Neuronal stem cell (in vitro differentiated cells): ENCODE measurements around the gene KRT81. TPM values are rescaled to one million over a fixed set of nuclear protein-coding genes. Genes with fewer than 3 reads are reported as not detected.

Experiments used
- DNase-seq: peaks from one replicate; pipeline ENCODE4 v3.0.0-alpha.2; 2013; ENCODE audit warnings: low spot score
- H2AFZ ChIP-seq: one replicate; pipeline ENCODE4 v1.6.1; 2013; ENCODE audit warnings: mild to moderate bottlenecking, low read length, inconsistent platforms
- H2AK5ac ChIP-seq: 2 replicates; pipeline ENCODE4 v1.6.1; 2013; ENCODE audit warnings: low read depth, mild to moderate bottlenecking, inconsistent platforms, low read length, moderate library complexity, mixed read lengths
- H2BK120ac ChIP-seq: 2 replicates; pipeline ENCODE4 v1.6.1; 2013; ENCODE audit warnings: low read depth, mild to moderate bottlenecking, inconsistent platforms, low read length, moderate library complexity, mixed read lengths
- H2BK12ac ChIP-seq: one replicate; pipeline ENCODE4 v1.6.1; 2013; ENCODE audit warnings: low read length, inconsistent platforms
- H2BK15ac ChIP-seq: 2 replicates; pipeline ENCODE4 v1.6.1; 2013; ENCODE audit warnings: mild to moderate bottlenecking, low read length, inconsistent platforms, mixed read lengths
- H2BK5ac ChIP-seq: one replicate; pipeline ENCODE4 v1.6.1; 2013; ENCODE audit warnings: inconsistent platforms, mild to moderate bottlenecking, low read length, moderate library complexity
- H3K14ac ChIP-seq: one replicate; pipeline ENCODE4 v1.6.1; 2013; ENCODE audit warnings: low read length, inconsistent platforms
- H3K18ac ChIP-seq: 2 replicates; pipeline ENCODE4 v1.6.1; 2013; ENCODE audit warnings: low read length, inconsistent platforms
- H3K23ac ChIP-seq: 2 replicates; pipeline ENCODE4 v1.6.1; 2013; ENCODE audit warnings: low read depth, mild to moderate bottlenecking, mixed read lengths, low read length, inconsistent platforms; ENCODE audit not compliant: poor library complexity
- H3K27ac ChIP-seq: replicated peaks from 3 replicates; pipeline ENCODE4 v1.5.1; 2013; ENCODE audit warnings: low read length, inconsistent platforms
- H3K27me3 ChIP-seq, 3 experiments: 2 replicates each; pipeline ENCODE4 v1.6.1; 2013; ENCODE audit warnings: low read length in 3 of 3, mild to moderate bottlenecking in 2 of 3, inconsistent platforms in 1 of 3, low read depth in 1 of 3, mixed read lengths in 1 of 3, moderate library complexity in 1 of 3; ENCODE audit not compliant: control insufficient read depth in 3 of 3, insufficient read depth in 3 of 3
- H3K36me3 ChIP-seq, 2 donors: replicated peaks in 1 of 2; 2 replicates each; pipeline ENCODE4 v1.6.1; 2013; ENCODE audit warnings: low read length in 2 of 2; ENCODE audit not compliant: control insufficient read depth in 2 of 2, insufficient read depth in 2 of 2
- H3K4ac ChIP-seq: 2 replicates; pipeline ENCODE4 v1.6.1; 2013; ENCODE audit warnings: inconsistent platforms, mild to moderate bottlenecking, low read length, moderate library complexity
- H3K4me1 ChIP-seq, 2 donors: 1 replicate in 1 of 2; 2 replicates in 1 of 2; pipeline ENCODE4 v1.6.1; 2013; ENCODE audit warnings: low read length in 2 of 2, low read depth in 1 of 2; ENCODE audit not compliant: control insufficient read depth in 2 of 2, insufficient read depth in 1 of 2
- H3K4me2 ChIP-seq: one replicate; pipeline ENCODE4 v1.6.1; 2013; ENCODE audit warnings: mild to moderate bottlenecking, low read length, inconsistent platforms; ENCODE audit not compliant: insufficient read depth, poor library complexity, severe bottlenecking
- H3K4me3 ChIP-seq, 2 donors: 2 replicates each; pipeline ENCODE4 v1.5.1; 2013; ENCODE audit warnings: low read length in 2 of 2, mild to moderate bottlenecking in 2 of 2, inconsistent platforms in 1 of 2, moderate library complexity in 1 of 2
- H3K79me1 ChIP-seq: one replicate; pipeline ENCODE4 v1.6.1; 2013; ENCODE audit warnings: low read depth, mild to moderate bottlenecking, inconsistent platforms, low read length, moderate library complexity
- H3K9ac ChIP-seq: one replicate; pipeline ENCODE4 v1.6.1; 2013; ENCODE audit warnings: mild to moderate bottlenecking, low read depth, low read length, inconsistent platforms; ENCODE audit not compliant: poor library complexity
- H3K9me3 ChIP-seq, 2 donors: replicated peaks in 1 of 2; 2 replicates each; pipeline versions ENCODE3 to v1.6.1; 2013; ENCODE audit warnings: low read length in 2 of 2, mild to moderate bottlenecking in 2 of 2, inconsistent platforms in 1 of 2, low read depth in 1 of 2, mixed read lengths in 1 of 2, moderate library complexity in 1 of 2; ENCODE audit not compliant: control insufficient read depth in 2 of 2, insufficient read depth in 1 of 2
- H4K8ac ChIP-seq: one replicate; pipeline ENCODE4 v1.6.1; 2013; ENCODE audit warnings: low read depth, mild to moderate bottlenecking, inconsistent platforms, low read length, moderate library complexity
- H4K91ac ChIP-seq: one replicate; pipeline ENCODE4 v1.6.1; 2013; ENCODE audit warnings: low read length, low read depth, mild to moderate bottlenecking, inconsistent platforms; ENCODE audit not compliant: poor library complexity
- WGBS, 2 donors: extraction: QIAGEN DNeasy Blood & Tissue Kit; methylation state at CpG; one replicate each; pipeline ENCODE4 v1.1.7; 2013; ENCODE audit warnings: missing lambda C conversion rate in 2 of 2, mixed read lengths in 1 of 2; ENCODE audit not compliant: insufficient read length in 2 of 2, insufficient replicate concordance in 1 of 2; ENCODE audit errors: extremely low coverage in 2 of 2; 5-methylcytosine and 5-hydroxymethylcytosine counted together
- polyA plus RNA-seq, 2 experiments: library from polyadenylated mRNA; stranded (reverse); fragments of 200-250 nt; gene quantifications; one replicate each; pipeline ENCODE4 v1.2.3, GENCODE V29; 2013

KRT81 gene
- 0.03 TPM for polyA plus RNA-seq (2013, experiment 1 of 2)
- not detected for polyA plus RNA-seq (2013, experiment 2 of 2)

DNA sequence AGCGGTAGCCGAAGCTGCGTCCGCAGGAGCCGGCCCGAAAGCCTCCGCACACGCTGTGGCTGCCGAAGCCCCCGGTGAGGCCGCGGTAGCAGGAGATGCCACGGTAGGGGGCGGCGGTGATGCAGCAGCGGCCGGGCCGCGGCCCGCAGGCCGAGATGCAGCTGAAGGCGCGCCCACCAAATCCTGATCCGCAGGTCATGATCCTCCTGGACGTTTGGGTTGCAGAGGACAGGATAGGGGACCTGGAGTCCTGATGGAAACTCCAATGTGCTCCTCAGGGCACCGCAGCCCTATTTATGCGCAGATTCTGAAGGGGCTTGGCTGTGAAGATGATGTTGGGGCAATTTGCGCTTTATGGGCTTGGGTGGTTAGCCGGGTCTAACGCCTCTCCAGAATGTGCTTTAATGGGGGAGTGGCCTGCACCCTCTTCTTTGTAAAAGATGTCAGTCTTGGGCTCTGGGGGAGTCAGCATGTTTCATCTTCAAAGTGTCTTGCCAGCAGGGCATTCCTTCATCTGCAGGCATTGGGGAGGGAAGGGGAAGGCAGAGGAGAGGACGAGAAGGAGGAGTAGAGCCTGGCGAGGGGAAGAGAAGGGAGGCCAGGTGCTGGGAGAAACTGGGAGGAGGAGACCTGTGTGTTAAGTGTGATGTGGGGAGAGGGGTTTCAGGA, at the start of gene KRT81:
Gene KRT81 (minus strand): TSS at position 268 of the 669 bp plus-strand sequence. CDS start 69 bp downstream, at position 199.
- Histone ChIP-seq H3K4me3 (no peak within 1 kb of the TSS), H4K8ac (no peak within 1 kb of the TSS), H3K9ac (no peak within 1 kb of the TSS), H3K4me2 (no peak within 1 kb of the TSS), H2BK5ac (no peak within 1 kb of the TSS), H3K14ac (no peak within 1 kb of the TSS), H3K18ac (no peak within 1 kb of the TSS), H3K36me3 (no peaks in the 10 kb centered on the region), H3K79me1 (no peaks in the 10 kb centered on the region), H3K9me3 (no peaks in the 10 kb centered on the region), H3K23ac (no peak within 1 kb of the TSS), H3K4ac (no peak within 1 kb of the TSS), H2AK5ac (no peak within 1 kb of the TSS), H3K27ac (no peak within 1 kb of the TSS), H4K91ac (no peak within 1 kb of the TSS), H3K4me1 (no peaks in the 10 kb centered on the region), H3K27me3 (peaks cover 0 to 4% (median 0%) of the 10 kb centered on the region in 3 experiments), H2AFZ (no peak within 1 kb of the TSS), H2BK12ac (no peak within 1 kb of the TSS), H2BK15ac (no peak within 1 kb of the TSS), H2BK120ac (no peak within 1 kb of the TSS)
- WGBS, 2 donors = no CpG with 5 or more reads among the region's 32 CpGs
- DNase-seq = no peak

DNA sequence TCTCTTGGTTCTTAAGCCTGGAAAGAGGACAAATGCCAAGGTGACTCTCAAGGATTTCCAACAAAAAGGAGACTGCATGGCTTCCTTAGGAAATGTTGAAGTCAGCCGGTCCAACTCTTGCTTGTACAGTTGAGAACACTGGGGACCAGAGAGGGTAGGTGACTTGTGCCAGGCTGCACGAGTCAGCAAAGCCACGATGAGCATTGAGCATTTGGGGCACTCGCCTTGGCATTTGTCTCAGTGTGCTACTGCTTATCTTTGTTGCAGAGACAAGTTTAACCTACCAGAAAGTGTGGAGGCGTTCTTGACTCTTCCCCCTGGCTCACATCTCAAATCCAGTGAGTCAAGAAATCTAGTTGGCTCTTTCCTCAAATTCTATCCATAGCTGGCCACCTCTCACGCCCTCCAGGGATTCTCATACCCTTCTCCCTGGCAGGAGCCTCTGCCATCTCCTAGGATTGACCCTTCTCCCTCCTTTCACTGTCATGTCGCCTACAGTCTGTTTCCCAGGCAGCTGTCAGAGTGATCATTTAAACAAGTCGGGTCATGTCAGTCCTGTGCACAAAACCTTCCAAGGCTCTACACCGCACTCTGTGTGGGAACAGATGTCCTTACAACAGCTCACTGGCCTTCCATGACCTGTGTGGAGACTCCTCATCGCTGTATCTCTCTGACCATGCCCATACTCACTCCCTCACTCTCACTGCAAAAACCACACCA, 47.1 kb upstream of the KRT81 start:
- Histone ChIP-seq H3K4me1 (peaks cover 0 to 2% of the 10 kb centered on the region in 2 donors), H2AK5ac (no peak overlapping the region), H3K9ac (no peak overlapping the region), H2AFZ (no peak overlapping the region), H3K14ac (no peak overlapping the region), H3K36me3 (no peaks in the 10 kb centered on the region), H2BK12ac (no peak overlapping the region), H3K23ac (no peak overlapping the region), H3K4me3 (no peak overlapping the region), H3K79me1 (no peaks in the 10 kb centered on the region), H3K4me2 (no peak overlapping the region), H2BK120ac (no peak overlapping the region), H4K91ac (peak overlapping the region; percentile 26), H3K27me3 (peaks cover 0 to 4% (median 0%) of the 10 kb centered on the region in 3 experiments), H3K27ac (no peak overlapping the region), H3K4ac (no peak overlapping the region), H3K18ac (no peak overlapping the region), H2BK5ac (no peak overlapping the region), H3K9me3 (peaks cover 0 to 3% of the 10 kb centered on the region in 2 donors), H4K8ac (no peak overlapping the region), H2BK15ac (no peak overlapping the region)
- DNase-seq = no peak
- WGBS, 2 donors = no CpG with 5 or more reads among the region's 10 CpGs

DNA sequence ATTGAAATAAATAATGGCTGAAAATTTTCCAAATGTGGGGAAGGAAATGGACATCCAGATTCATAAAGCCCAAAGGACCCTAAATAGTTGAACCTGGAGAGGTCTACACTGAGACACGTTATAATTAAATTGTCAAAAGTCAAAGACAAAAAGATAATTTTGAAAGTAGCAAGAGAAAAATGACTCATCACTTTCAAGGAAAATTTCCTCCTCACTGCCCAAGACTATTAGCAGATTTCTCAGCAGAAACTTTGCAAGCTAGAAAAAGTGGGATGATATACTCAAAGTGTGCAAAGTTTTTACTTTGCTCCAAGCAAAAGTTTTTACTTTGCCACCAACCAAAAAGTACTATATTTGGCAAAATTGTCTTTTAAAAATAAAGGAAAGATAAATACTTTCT, 45.7 kb upstream of the KRT81 start:
- Histone ChIP-seq H3K23ac (no peak overlapping the region), H3K9ac (no peak overlapping the region), H3K4me3 (no peak overlapping the region), H4K91ac (no peak overlapping the region), H3K27me3 (peaks cover 0 to 4% (median 0%) of the 10 kb centered on the region in 3 experiments), H3K4me2 (no peak overlapping the region), H2BK120ac (no peak overlapping the region), H3K9me3 (peaks cover 0 to 3% of the 10 kb centered on the region in 2 donors), H3K14ac (no peak overlapping the region), H3K4me1 (peaks cover 0 to 2% of the 10 kb centered on the region in 2 donors), H2AFZ (no peak overlapping the region), H2BK12ac (no peak overlapping the region), H3K36me3 (no peaks in the 10 kb centered on the region), H2BK5ac (no peak overlapping the region), H2AK5ac (no peak overlapping the region), H3K79me1 (no peaks in the 10 kb centered on the region), H2BK15ac (no peak overlapping the region), H4K8ac (no peak overlapping the region), H3K18ac (no peak overlapping the region), H3K27ac (no peak overlapping the region), H3K4ac (no peak overlapping the region)
- WGBS, 2 donors = no CpG with 5 or more reads among the region's 1 CpG
- no peak for DNase-seq

DNA sequence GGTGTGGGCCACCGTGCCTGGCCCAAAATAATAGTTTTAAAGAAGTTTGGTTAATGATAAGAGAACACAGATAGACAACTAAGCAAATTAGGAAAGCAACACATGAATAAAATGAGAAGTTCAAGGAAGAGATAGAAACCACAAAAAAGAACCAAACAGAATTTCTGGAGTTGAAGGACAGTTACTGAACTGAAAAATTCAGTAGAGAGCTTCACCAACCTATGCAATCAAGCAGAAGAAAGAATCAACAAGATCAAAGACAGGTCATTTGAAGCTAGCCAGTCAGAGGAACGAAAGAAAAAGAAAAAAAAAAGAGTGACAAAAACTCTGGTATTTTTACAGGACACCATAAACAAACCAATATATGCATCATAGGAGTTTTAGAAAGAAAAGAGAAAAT, 45.3 kb upstream of the KRT81 start:
- Histone ChIP-seq H2BK12ac (no peak overlapping the region), H2BK15ac (no peak overlapping the region), H3K4me3 (no peak overlapping the region), H3K4ac (no peak overlapping the region), H2AFZ (no peak overlapping the region), H4K8ac (no peak overlapping the region), H2BK5ac (no peak overlapping the region), H3K14ac (no peak overlapping the region), H3K4me1 (peaks cover 0 to 2% of the 10 kb centered on the region in 2 donors), H3K79me1 (no peaks in the 10 kb centered on the region), H3K18ac (no peak overlapping the region), H3K27me3 (peaks cover 0 to 4% (median 0%) of the 10 kb centered on the region in 3 experiments), H2BK120ac (no peak overlapping the region), H3K9ac (no peak overlapping the region), H3K9me3 (peaks cover 0 to 3% of the 10 kb centered on the region in 2 donors), H2AK5ac (no peak overlapping the region), H3K27ac (no peak overlapping the region), H4K91ac (no peak overlapping the region), H3K4me2 (no peak overlapping the region), H3K23ac (no peak overlapping the region), H3K36me3 (no peaks in the 10 kb centered on the region)
- no CpG with 5 or more reads among the region's 2 CpGs for WGBS, 2 donors
- no peak for DNase-seq
